AG09309 (cell line): ENCODE data around the gene AMACR.

Source experiments
- DNase-seq: peaks from one replicate; pipeline ENCODE4 v3.0.0-alpha.2; 2010; ENCODE audit warnings: low read depth
- H3K4me3 ChIP-seq: 2 replicates; pipeline ENCODE4 v1.5.1; 2011; ENCODE audit warnings: mild to moderate bottlenecking, low read depth, low read length, moderate library complexity; ENCODE audit not compliant: control insufficient read depth
- TF ChIP-seq, protein P1 (sequence below): IDR thresholded peaks from 2 replicates; pipeline ENCODE4 v1.5.1; 2011; ENCODE audit warnings: mild to moderate bottlenecking, low read depth, low read length, inconsistent platforms; ENCODE audit not compliant: insufficient read depth, control insufficient read depth; ENCODE audit errors: missing control alignments

The AMACR gene

GRCh38 chr5:34053133-34053532 is 45.3 kb upstream of the AMACR start:
- peak; percentile 75 for DNase-seq
- H3K4me3 ChIP-seq: no peak overlapping the region
- TF ChIP-seq, protein P1, sequence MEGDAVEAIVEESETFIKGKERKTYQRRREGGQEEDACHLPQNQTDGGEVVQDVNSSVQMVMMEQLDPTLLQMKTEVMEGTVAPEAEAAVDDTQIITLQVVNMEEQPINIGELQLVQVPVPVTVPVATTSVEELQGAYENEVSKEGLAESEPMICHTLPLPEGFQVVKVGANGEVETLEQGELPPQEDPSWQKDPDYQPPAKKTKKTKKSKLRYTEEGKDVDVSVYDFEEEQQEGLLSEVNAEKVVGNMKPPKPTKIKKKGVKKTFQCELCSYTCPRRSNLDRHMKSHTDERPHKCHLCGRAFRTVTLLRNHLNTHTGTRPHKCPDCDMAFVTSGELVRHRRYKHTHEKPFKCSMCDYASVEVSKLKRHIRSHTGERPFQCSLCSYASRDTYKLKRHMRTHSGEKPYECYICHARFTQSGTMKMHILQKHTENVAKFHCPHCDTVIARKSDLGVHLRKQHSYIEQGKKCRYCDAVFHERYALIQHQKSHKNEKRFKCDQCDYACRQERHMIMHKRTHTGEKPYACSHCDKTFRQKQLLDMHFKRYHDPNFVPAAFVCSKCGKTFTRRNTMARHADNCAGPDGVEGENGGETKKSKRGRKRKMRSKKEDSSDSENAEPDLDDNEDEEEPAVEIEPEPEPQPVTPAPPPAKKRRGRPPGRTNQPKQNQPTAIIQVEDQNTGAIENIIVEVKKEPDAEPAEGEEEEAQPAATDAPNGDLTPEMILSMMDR: no peak

- DNase-seq: no peak
- TF ChIP-seq, protein P1: no peak
Measured at GRCh38 chr5:34051374-34051980, 43.6 kb upstream of the AMACR start.

GRCh38 chr5:34047774-34048572 is 40.1 kb upstream of the AMACR start:
- DNase-seq: no peak
- H3K4me3 ChIP-seq: no peak overlapping the region
- TF ChIP-seq, protein P1: no peak

More at GRCh38 chr5:34051374-34051980, 43.6 kb upstream of the AMACR start:
- no peak overlapping the region for H3K4me3 ChIP-seq

GRCh38 chr5:34047143-34047542 is 39.3 kb upstream of the AMACR start:
- H3K4me3 ChIP-seq: no peak overlapping the region
- DNase-seq: no peak
- TF ChIP-seq, protein P1: no peak

DNA sequence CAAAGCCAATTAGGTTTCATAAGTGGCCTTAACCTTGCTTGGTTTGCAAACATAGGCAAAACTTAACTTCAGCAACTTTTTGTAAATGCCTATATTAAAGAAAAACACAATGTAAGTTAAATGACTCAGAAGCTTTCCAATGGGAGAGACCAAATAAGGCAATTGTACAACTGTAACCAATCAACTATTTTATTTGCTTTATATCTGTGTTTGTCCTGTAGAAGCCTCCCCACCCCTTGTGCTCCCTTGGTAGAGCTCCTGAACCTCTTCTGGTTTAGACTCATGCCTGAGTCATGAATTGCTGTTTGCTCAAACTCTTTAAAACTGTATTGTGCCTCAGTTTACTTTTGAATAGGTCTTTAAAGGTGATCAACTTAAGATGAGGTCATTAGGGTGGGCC is 38.1 kb upstream of the AMACR start:
- DNase-seq: no peak
- no peak overlapping the region for H3K4me3 ChIP-seq
- TF ChIP-seq, protein P1: no peak

DNA sequence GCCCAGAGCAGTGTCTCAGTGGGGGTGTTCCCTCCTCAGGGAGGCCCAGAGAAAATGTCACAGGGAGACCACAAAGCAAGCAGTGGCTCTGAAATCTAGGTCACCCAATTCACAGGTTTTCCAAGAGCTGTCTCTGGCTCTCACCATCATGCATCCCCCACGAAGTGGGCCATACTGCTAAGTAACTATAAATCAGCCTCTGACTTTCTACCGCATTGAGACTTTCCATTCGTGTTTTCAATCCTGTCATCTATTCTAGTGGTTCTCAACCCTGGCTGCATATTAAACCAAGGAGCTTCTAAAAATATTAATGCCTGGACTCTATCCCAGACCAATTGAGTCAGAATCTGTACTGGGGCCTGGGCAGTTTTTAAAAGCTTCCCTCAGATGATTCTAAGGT is 37.2 kb upstream of the AMACR start:
- TF ChIP-seq, protein P1: no peak
- H3K4me3 ChIP-seq: no peak overlapping the region
- no peak for DNase-seq
